DOHH2 (cell line): Measurements from ENCODE around the gene KCNK1.

ENCODE experiments used
- EZH2phosphoT487 ChIP-seq: fragments of 200-600 bp; sonication (generic); IDR thresholded peaks from 2 replicates; pipeline ENCODE4 v1.6.1; 2017; ENCODE audit warnings: borderline replicate concordance, mild to moderate bottlenecking, antibody characterized with exemption, low read length, moderate library complexity, mixed read lengths
- TF ChIP-seq, protein P1 (sequence below): fragments of 200-600 bp; sonication (generic); IDR thresholded peaks from one replicate; pipeline ENCODE4 v1.5.1; 2014; ENCODE audit warnings: antibody characterized with exemption, mild to moderate bottlenecking, low read depth, low read length; ENCODE audit not compliant: poor library complexity, severe bottlenecking

DNA sequence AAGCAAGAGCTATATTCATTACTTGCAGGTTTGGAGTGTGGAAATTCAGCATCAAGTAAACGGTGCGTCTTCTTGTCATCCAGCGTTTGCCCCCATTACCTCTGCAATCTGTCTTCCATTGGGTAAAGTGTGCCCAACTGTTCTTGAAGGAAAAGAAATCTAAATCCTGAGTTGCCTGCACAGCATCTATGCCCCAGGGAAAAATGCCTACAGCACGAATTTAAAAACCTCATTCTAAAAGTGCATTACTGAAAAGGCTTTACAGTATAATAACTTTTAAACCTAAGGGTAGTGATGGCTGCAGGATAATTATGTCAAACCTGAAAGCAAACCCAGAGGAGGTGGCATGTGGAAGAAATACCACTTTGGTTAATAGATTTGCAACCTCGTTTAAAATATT, 37.2 kb downstream of the KCNK1 start:
- TF ChIP-seq, protein P1, sequence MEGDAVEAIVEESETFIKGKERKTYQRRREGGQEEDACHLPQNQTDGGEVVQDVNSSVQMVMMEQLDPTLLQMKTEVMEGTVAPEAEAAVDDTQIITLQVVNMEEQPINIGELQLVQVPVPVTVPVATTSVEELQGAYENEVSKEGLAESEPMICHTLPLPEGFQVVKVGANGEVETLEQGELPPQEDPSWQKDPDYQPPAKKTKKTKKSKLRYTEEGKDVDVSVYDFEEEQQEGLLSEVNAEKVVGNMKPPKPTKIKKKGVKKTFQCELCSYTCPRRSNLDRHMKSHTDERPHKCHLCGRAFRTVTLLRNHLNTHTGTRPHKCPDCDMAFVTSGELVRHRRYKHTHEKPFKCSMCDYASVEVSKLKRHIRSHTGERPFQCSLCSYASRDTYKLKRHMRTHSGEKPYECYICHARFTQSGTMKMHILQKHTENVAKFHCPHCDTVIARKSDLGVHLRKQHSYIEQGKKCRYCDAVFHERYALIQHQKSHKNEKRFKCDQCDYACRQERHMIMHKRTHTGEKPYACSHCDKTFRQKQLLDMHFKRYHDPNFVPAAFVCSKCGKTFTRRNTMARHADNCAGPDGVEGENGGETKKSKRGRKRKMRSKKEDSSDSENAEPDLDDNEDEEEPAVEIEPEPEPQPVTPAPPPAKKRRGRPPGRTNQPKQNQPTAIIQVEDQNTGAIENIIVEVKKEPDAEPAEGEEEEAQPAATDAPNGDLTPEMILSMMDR, result no peak
- no peak for TF ChIP-seq EZH2phosphoT487
